ENCODE results near the gene MTG2. TPM values are rescaled to one million over a fixed set of nuclear protein-coding genes. Genes with fewer than 3 reads are reported as not detected.

The MTG2 gene
- total and polyA plus RNA-seq, 2 donors from 2014 or later, result 36.1 to 45.2 TPM

GRCh38 chr20:62186096-62186426 is 3.2 kb downstream of the MTG2 start:
- Histone ChIP-seq H3K27ac (ENCODE audit: low read depth in 2 of 2, low read length in 2 of 2) (no peak overlapping the region), H3K4me3 (ENCODE audit: low read length in 3 of 3) (no peak overlapping the region), H3K9me3 (ENCODE audit: control insufficient read depth in 2 of 3, insufficient read depth in 1 of 3, low read length in 3 of 3) (no peaks in the 10 kb centered on the region), H3K27me3 (ENCODE audit: control insufficient read depth, insufficient read depth, low read length) (no peaks in the 10 kb centered on the region), H3K36me3 (ENCODE audit: control insufficient read depth in 2 of 3, insufficient read depth in 3 of 3, low read length in 3 of 3) (no peaks in the 10 kb centered on the region), H3K4me1 (ENCODE audit: control insufficient read depth in 2 of 3, insufficient read depth in 2 of 3, low read depth in 1 of 3, low read length in 3 of 3) (peaks cover 0 to 6% (median 0%) of the 10 kb centered on the region in 3 donors), H3K9ac (ENCODE audit: low read length in 3 of 3) (no peak overlapping the region)
- DNase-seq (no peak), FAIRE-seq (no peak)
- intact Hi-C loops (cut with DNase I), result no loop called here
- no peak for TF ChIP-seq CTCF (IDR thresholded peaks at IDR 0.05; ENCODE audit: borderline replicate concordance, extremely low read depth, insufficient read depth)

GRCh38 chr20:62186887-62187866 is 4.3 kb downstream of the MTG2 start:
- intact Hi-C loops (cut with DNase I), result no loop called here
- H3K4me1 ChIP-seq (ENCODE audit: control insufficient read depth in 2 of 3, insufficient read depth in 2 of 3, low read depth in 1 of 3, low read length in 3 of 3), result peaks cover 0 to 6% (median 0%) of the 10 kb centered on the region in 3 donors
- H3K9me3 ChIP-seq (ENCODE audit: control insufficient read depth in 2 of 3, insufficient read depth in 1 of 3, low read length in 3 of 3), result no peaks in the 10 kb centered on the region
- H3K36me3 ChIP-seq (ENCODE audit: control insufficient read depth in 2 of 3, insufficient read depth in 3 of 3, low read length in 3 of 3), result no peaks in the 10 kb centered on the region
- TF ChIP-seq CTCF (IDR thresholded peaks at IDR 0.05; ENCODE audit: borderline replicate concordance, extremely low read depth, insufficient read depth), result no peak
- no peak overlapping the region for H3K9ac ChIP-seq (ENCODE audit: low read length in 3 of 3)
- no peak overlapping the region for H3K27ac ChIP-seq (ENCODE audit: low read depth in 2 of 2, low read length in 2 of 2)
- H3K4me3 ChIP-seq (ENCODE audit: low read length in 3 of 3), result no peak overlapping the region
- H3K27me3 ChIP-seq (ENCODE audit: control insufficient read depth, insufficient read depth, low read length), result no peaks in the 10 kb centered on the region
- FAIRE-seq (no peak), DNase-seq (no peak)

GRCh38 chr20:62190639-62191411 is 8.0 kb downstream of the MTG2 start:
- H3K36me3 ChIP-seq (ENCODE audit: control insufficient read depth in 2 of 3, insufficient read depth in 3 of 3, low read length in 3 of 3), result peaks cover 2 to 7% (median 6%) of the 10 kb centered on the region in 3 donors

More at GRCh38 chr20:62190639-62191411, 8.0 kb downstream of the MTG2 start:
- no peak overlapping the region for H3K27ac ChIP-seq (ENCODE audit: low read depth in 2 of 2, low read length in 2 of 2)
- no peaks in the 10 kb centered on the region for H3K9me3 ChIP-seq (ENCODE audit: control insufficient read depth in 2 of 3, insufficient read depth in 1 of 3, low read length in 3 of 3)
- H3K4me3 ChIP-seq (ENCODE audit: low read length in 3 of 3), result no peak overlapping the region
- no peak overlapping the region for H3K9ac ChIP-seq (ENCODE audit: low read length in 3 of 3)
- FAIRE-seq, result no peak
- H3K27me3 ChIP-seq (ENCODE audit: control insufficient read depth, insufficient read depth, low read length), result no peaks in the 10 kb centered on the region
- no peaks in the 10 kb centered on the region for H3K4me1 ChIP-seq (ENCODE audit: control insufficient read depth in 2 of 3, insufficient read depth in 2 of 3, low read depth in 1 of 3, low read length in 3 of 3)
- no peak for DNase-seq
- intact Hi-C loops (cut with DNase I), result no loop called here
- no peak for TF ChIP-seq CTCF (IDR thresholded peaks at IDR 0.05; ENCODE audit: borderline replicate concordance, extremely low read depth, insufficient read depth)

All from kidney (tissue), 14 donors.